22Rv1 (cell line): Measurements from ENCODE around the gene AP1B1.

Experiments
- H3K27ac ChIP-seq: fragments of 450-650 bp; 2 replicates; pipeline ENCODE4 v1.5.1; 2017
- CTCF ChIP-seq: fragments of 450-650 bp; IDR thresholded peaks from 2 replicates; pipeline ENCODE4 v1.5.1; 2017; ENCODE audit warnings: mild to moderate bottlenecking
- ZFX ChIP-seq: fragments of 450-650 bp; IDR thresholded peaks from 2 replicates; pipeline ENCODE4 v1.6.1; 2017; ENCODE audit warnings: antibody characterized with exemption, borderline replicate concordance

Gene AP1B1

GRCh38 chr22:29385748-29386147 is 2.6 kb downstream of the AP1B1 start:
- H3K27ac ChIP-seq: peak overlapping the region; percentile 58
- TF ChIP-seq ZFX: no peak
- TF ChIP-seq CTCF: no peak

- H3K27ac ChIP-seq: peak overlapping the region; percentile 58
- TF ChIP-seq ZFX (no peak), CTCF (no peak)
These were observed 3.1 kb downstream of the AP1B1 start for GRCh38 chr22:29385151-29385704.

- peak overlapping the region; percentile 62; the same call in 1 of the 2 replicates for H3K27ac ChIP-seq
- TF ChIP-seq ZFX (no peak), CTCF (no peak)
These were observed 4.6 kb downstream of the AP1B1 start for GRCh38 chr22:29383740-29384139.

- H3K27ac ChIP-seq: peak overlapping the region; percentile 62
- TF ChIP-seq CTCF: no peak
- no peak for TF ChIP-seq ZFX
These were observed 5.6 kb downstream of the AP1B1 start for GRCh38 chr22:29382580-29383302.

GRCh38 chr22:29380856-29381255 is 7.5 kb downstream of the AP1B1 start:
- H3K27ac ChIP-seq: no peak overlapping the region
- no peak for TF ChIP-seq ZFX
- TF ChIP-seq CTCF: no peak

GRCh38 chr22:29380032-29380781 is 8.2 kb downstream of the AP1B1 start:
- no peak for TF ChIP-seq CTCF
- TF ChIP-seq ZFX: no peak
- H3K27ac ChIP-seq: 0 out of 2 replicates have a peak overlapping the region, but pooled peaks have one; percentile 22
